K562 (cell line): Measurements from ENCODE around the gene NAA15. TPM values are rescaled to one million over a fixed set of nuclear protein-coding genes. Genes with fewer than 3 reads are reported as not detected.

Source experiments
- CCAR2 ChIP-seq: fragments of 200-400 bp; formaldehyde crosslinking; IDR thresholded peaks from 2 replicates; pipeline ENCODE4 v1.6.1; 2017; ENCODE audit warnings: mild to moderate bottlenecking, low read depth, low read length
- ETV1 ChIP-seq: fragments of 450-650 bp; conservative IDR thresholded peaks from 2 replicates; pipeline ENCODE4 v1.6.1; 2016; ENCODE audit warnings: missing genetic modification characterization, control low read depth, low read depth, missing compliant biosample characterization
- FOXM1 ChIP-seq, 2 experiments: fragments of 450-650 bp in 1 of 2; sonication (generic) in 1 of 2; formaldehyde crosslinking in 1 of 2; IDR thresholded peaks; 2 replicates each; pipeline versions ENCODE4 v1.6.1 to v1.9.0; 2017 to 2022; ENCODE audit warnings: low read depth in 2 of 2, mild to moderate bottlenecking in 2 of 2, missing genetic modification reagents in 1 of 2, moderate library complexity in 1 of 2
- NELFE ChIP-seq: IDR thresholded peaks from 2 replicates; pipeline ENCODE4 v1.6.1; 2011; ENCODE audit warnings: mild to moderate bottlenecking; ENCODE audit not compliant: insufficient read depth, insufficient read length
- NEUROD1 ChIP-seq: fragments of 150-350 bp; IDR thresholded peaks from 2 replicates; pipeline ENCODE4 v1.6.1; 2014; ENCODE audit warnings: borderline replicate concordance, low read length, low read depth; ENCODE audit not compliant: partially characterized antibody
- POLR2G ChIP-seq: fragments of 200-400 bp; formaldehyde crosslinking; IDR thresholded peaks from 2 replicates; pipeline ENCODE4 v1.6.1; 2017; ENCODE audit warnings: low read depth, mild to moderate bottlenecking, antibody characterized with exemption, low read length, moderate library complexity
- PURB ChIP-seq: sonication (generic); formaldehyde crosslinking; IDR thresholded peaks from 2 replicates; pipeline ENCODE4 v1.9.0; 2021; ENCODE audit warnings: low read depth, mild to moderate bottlenecking, missing genetic modification reagents
- RBM17 ChIP-seq: fragments of 200-400 bp; formaldehyde crosslinking; IDR thresholded peaks from 2 replicates; pipeline ENCODE4 v1.6.1; 2017; ENCODE audit warnings: low read depth, mild to moderate bottlenecking, low read length, borderline replicate concordance
- SMARCA4 ChIP-seq: fragments of 450-650 bp; IDR thresholded peaks from 2 replicates; pipeline ENCODE4 v1.6.1; 2016
- TRIM24 ChIP-seq, 2 experiments: fragments of 450-650 bp; IDR thresholded peaks; 2 replicates each; pipeline ENCODE4 v1.6.1; 2016
- polyA plus RNA-seq, 8 experiments: library from polyadenylated mRNA; depleted of rRNA in 4 of 8; stranded (reverse) in 5 of 8; unstranded in 3 of 8; fragments of >200 nt; fragmentation: Nextera tagmentation in 2 of 8; fragmentation: Illumina TruSeq in 1 of 8; extraction: Ambion mirVana in 2 of 8; extraction: Trizol in 1 of 8; gene quantifications; 2 replicates each; pipeline versions ENCODE4 v1.2.1 to v1.2.3, GENCODE V29; 2011 to 2014; ENCODE audit warnings: inconsistent platforms in 1 of 8, missing spikeins in 1 of 8
- total RNA-seq, 7 experiments: library from RNA; depleted of rRNA in 6 of 7; stranded (reverse); fragments of >200 nt in 6 of 7; fragmentation: Illumina TruSeq in 2 of 7; extraction: Trizol in 2 of 7; gene quantifications; 2 replicates each; pipeline versions ENCODE4 v1.2.1 to v1.2.3, GENCODE V29; 2011 to 2021; ENCODE audit warnings: low replicate concordance in 1 of 7
- TF ChIP-seq, protein P1 (sequence below): fragments of 250-450 bp; sonication (Bioruptor Pico); IDR thresholded peaks from 2 replicates; pipeline ENCODE4 v1.4.0; 2020; ENCODE audit warnings: mild to moderate bottlenecking, moderate library complexity
- TF ChIP-seq, protein P2 (sequence below): sonication (generic); formaldehyde crosslinking; IDR thresholded peaks from 2 replicates; pipeline ENCODE4 v1.8.1; 2023; ENCODE audit warnings: missing genetic modification reagents, mild to moderate bottlenecking, borderline replicate concordance

NAA15 gene
- total and polyA plus RNA-seq, 9 of the 15 experiments (the other 6 are each of a cell fraction or from before 2014, with no cell fraction given) = 37.8 to 117 (median 63.2) TPM

DNA sequence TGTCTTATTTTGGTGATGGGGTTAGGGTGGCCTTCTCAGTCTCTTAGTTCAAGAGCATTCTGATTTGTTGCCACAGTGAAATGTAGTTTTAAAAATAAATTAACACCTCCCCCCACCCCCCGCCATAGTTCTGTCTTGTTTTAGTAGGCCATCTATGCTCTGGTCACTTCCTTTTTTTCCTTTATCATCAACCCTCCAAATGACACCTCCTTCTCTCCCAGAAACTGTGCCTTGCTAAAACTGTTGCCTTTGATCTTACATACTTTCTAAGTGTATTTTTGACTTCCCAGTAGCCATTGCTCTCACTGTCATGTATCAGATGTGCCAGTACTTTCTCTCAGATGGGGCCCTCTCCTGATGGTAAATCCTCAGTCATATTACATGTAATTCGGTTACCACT, 15.4 kb downstream of the NAA15 start (continued):
- TF ChIP-seq, protein P1, sequence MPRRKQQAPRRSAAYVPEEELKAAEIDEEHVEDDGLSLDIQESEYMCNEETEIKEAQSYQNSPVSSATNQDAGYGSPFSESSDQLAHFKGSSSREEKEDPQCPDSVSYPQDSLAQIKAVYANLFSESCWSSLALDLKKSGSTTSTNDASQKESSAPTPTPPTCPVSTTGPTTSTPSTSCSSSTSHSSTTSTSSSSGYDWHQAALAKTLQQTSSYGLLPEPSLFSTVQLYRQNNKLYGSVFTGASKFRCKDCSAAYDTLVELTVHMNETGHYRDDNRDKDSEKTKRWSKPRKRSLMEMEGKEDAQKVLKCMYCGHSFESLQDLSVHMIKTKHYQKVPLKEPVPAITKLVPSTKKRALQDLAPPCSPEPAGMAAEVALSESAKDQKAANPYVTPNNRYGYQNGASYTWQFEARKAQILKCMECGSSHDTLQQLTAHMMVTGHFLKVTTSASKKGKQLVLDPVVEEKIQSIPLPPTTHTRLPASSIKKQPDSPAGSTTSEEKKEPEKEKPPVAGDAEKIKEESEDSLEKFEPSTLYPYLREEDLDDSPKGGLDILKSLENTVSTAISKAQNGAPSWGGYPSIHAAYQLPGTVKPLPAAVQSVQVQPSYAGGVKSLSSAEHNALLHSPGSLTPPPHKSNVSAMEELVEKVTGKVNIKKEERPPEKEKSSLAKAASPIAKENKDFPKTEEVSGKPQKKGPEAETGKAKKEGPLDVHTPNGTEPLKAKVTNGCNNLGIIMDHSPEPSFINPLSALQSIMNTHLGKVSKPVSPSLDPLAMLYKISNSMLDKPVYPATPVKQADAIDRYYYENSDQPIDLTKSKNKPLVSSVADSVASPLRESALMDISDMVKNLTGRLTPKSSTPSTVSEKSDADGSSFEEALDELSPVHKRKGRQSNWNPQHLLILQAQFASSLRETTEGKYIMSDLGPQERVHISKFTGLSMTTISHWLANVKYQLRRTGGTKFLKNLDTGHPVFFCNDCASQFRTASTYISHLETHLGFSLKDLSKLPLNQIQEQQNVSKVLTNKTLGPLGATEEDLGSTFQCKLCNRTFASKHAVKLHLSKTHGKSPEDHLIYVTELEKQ = no peak
- TF ChIP-seq CCAR2 = no peak
- no peak for TF ChIP-seq ETV1 (tag)
- TF ChIP-seq, protein P2, sequence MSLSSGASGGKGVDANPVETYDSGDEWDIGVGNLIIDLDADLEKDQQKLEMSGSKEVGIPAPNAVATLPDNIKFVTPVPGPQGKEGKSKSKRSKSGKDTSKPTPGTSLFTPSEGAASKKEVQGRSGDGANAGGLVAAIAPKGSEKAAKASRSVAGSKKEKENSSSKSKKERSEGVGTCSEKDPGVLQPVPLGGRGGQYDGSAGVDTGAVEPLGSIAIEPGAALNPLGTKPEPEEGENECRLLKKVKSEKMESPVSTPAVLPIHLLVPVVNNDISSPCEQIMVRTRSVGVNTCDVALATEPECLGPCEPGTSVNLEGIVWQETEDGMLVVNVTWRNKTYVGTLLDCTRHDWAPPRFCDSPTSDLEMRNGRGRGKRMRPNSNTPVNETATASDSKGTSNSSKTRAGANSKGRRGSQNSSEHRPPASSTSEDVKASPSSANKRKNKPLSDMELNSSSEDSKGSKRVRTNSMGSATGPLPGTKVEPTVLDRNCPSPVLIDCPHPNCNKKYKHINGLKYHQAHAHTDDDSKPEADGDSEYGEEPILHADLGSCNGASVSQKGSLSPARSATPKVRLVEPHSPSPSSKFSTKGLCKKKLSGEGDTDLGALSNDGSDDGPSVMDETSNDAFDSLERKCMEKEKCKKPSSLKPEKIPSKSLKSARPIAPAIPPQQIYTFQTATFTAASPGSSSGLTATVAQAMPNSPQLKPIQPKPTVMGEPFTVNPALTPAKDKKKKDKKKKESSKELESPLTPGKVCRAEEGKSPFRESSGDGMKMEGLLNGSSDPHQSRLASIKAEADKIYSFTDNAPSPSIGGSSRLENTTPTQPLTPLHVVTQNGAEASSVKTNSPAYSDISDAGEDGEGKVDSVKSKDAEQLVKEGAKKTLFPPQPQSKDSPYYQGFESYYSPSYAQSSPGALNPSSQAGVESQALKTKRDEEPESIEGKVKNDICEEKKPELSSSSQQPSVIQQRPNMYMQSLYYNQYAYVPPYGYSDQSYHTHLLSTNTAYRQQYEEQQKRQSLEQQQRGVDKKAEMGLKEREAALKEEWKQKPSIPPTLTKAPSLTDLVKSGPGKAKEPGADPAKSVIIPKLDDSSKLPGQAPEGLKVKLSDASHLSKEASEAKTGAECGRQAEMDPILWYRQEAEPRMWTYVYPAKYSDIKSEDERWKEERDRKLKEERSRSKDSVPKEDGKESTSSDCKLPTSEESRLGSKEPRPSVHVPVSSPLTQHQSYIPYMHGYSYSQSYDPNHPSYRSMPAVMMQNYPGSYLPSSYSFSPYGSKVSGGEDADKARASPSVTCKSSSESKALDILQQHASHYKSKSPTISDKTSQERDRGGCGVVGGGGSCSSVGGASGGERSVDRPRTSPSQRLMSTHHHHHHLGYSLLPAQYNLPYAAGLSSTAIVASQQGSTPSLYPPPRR (CRISPR knock-in tag) = no peak
- no peak for TF ChIP-seq NEUROD1
- no peak for TF ChIP-seq NELFE
- no peak for TF ChIP-seq PURB (CRISPR knock-in tag)
- TF ChIP-seq POLR2G = no peak
- TF ChIP-seq FOXM1 (IDR thresholded peaks at IDR 0.05; ENCODE audit: low read depth) = peak; percentile 33; the same call in 1 of the 2 replicates
- TF ChIP-seq FOXM1 (CRISPR knock-in tag; IDR thresholded peaks at IDR 0.05; ENCODE audit: low read depth) = no peak
- 0 out of 2 replicates have a peak, but pooled peaks have one; percentile 13 for TF ChIP-seq SMARCA4
- TF ChIP-seq RBM17 = no peak
- TF ChIP-seq TRIM24 (IDR thresholded peaks at IDR 0.05) = 0 out of 4 replicates have a peak, but pooled peaks of 1 of the 2 experiments have one; percentile 19
